Spleen (tissue), 11 donors: ENCODE data around the gene NRL. TPM values are rescaled to one million over a fixed set of nuclear protein-coding genes. Genes with fewer than 3 reads are reported as not detected.
A peak's percentile ranks its signal among the peaks of the same experiment; 100 is the strongest.

Experiments used
- DNase-seq: peaks from one replicate; pipeline ENCODE4 v3.0.0-alpha.2; 2020
- H3K27ac ChIP-seq, 8 donors: fragments of 200-600 bp; sonication (generic) in 7 of 8; 1 replicate in 4 of 8; 2 replicates in 4 of 8; pipeline versions ENCODE4 v1.5.0 to v1.8.0; 2016 to 2021; ENCODE audit warnings: inconsistent platforms in 4 of 8, mild to moderate bottlenecking in 4 of 8, moderate library complexity in 1 of 8
- H3K27me3 ChIP-seq, 7 donors: fragments of 200-600 bp; sonication (generic) in 6 of 7; replicated peaks in 1 of 7; 1 replicate in 4 of 7; 2 replicates in 3 of 7; pipeline versions ENCODE4 v1.5.0 to v1.8.0; 2016 to 2021; ENCODE audit warnings: inconsistent platforms in 3 of 7, mild to moderate bottlenecking in 1 of 7
- H3K36me3 ChIP-seq, 6 donors: fragments of 200-600 bp; sonication (generic) in 5 of 6; 1 replicate in 4 of 6; 2 replicates in 2 of 6; pipeline versions ENCODE4 v1.5.0 to v1.8.0; 2016 to 2021; ENCODE audit warnings: inconsistent platforms in 2 of 6
- H3K4me1 ChIP-seq, 6 donors: fragments of 200-600 bp; sonication (generic) in 5 of 6; 1 replicate in 3 of 6; 2 replicates in 3 of 6; pipeline versions ENCODE4 v1.5.0 to v1.8.0; 2016 to 2021; ENCODE audit warnings: inconsistent platforms in 3 of 6
- H3K4me3 ChIP-seq, 8 donors: fragments of 200-600 bp; sonication (generic) in 7 of 8; 1 replicate in 4 of 8; 2 replicates in 4 of 8; pipeline versions ENCODE4 v1.5.0 to v1.8.0; 2016 to 2021; ENCODE audit warnings: inconsistent platforms in 4 of 8, mild to moderate bottlenecking in 4 of 8, moderate library complexity in 2 of 8
- H3K9me3 ChIP-seq, 8 donors: fragments of 200-600 bp; sonication (generic) in 7 of 8; 1 replicate in 4 of 8; 2 replicates in 4 of 8; pipeline versions ENCODE4 v1.5.0 to v1.8.0; 2016 to 2021; ENCODE audit warnings: inconsistent platforms in 4 of 8
- POLR2A ChIP-seq, 3 donors: fragments of 450-650 bp; IDR thresholded peaks; one replicate each; pipeline ENCODE4 v1.5.1; 2017; ENCODE audit warnings: antibody characterized with exemption in 3 of 3, mild to moderate bottlenecking in 1 of 3
- POLR2AphosphoS5 ChIP-seq, 3 donors: sonication (generic); formaldehyde crosslinking; IDR thresholded peaks; one replicate each; pipeline ENCODE4 v1.5.1; 2017; ENCODE audit warnings: antibody characterized with exemption in 3 of 3
- WGBS, 5 donors: extraction: QIAGEN DNeasy Blood & Tissue Kit in 3 of 5; methylation state at CpG; one replicate each; pipeline versions ENCODE4 v1.1.5 to v1.1.7; 2013 to 2018; 5-methylcytosine and 5-hydroxymethylcytosine counted together
- intact Hi-C: fragments of 100-400 bp; cut with DNase I; formaldehyde crosslinking; loops from one replicate; pipeline ENCODE4 v1.15.0; 2023; ENCODE audit warnings: low total_unique reads
- polyA plus RNA-seq, 3 donors: library from polyadenylated mRNA; stranded (reverse); fragments of 200-250 nt; gene quantifications; one replicate each; pipeline ENCODE4 v1.2.1, GENCODE V29; 2013
- total RNA-seq, 7 donors: library from RNA; depleted of rRNA in 3 of 7; stranded (reverse); fragments of >200 nt in 3 of 7; fragmentation: NEBNext Ultra II Directional in 4 of 7; extraction: Animal tissue kit (Norgen Biotek cat#: 25700) in 4 of 7; gene quantifications; one replicate each; pipeline versions ENCODE4 v1.1.0 to v1.2.1, GENCODE V29; 2016 to 2021
- TF ChIP-seq, protein P1 (sequence below), 11 experiments: fragments of 200-600 bp in 7 of 11; fragments of 450-650 bp in 4 of 11; sonication (generic) in 4 of 11; IDR thresholded peaks in 8 of 11; conservative IDR thresholded peaks in 3 of 11; 1 replicate in 7 of 11; 2 replicates in 4 of 11; pipeline versions ENCODE4 v1.4.0 to v1.8.0; 2016 to 2021; ENCODE audit warnings: antibody characterized with exemption in 11 of 11, inconsistent platforms in 4 of 11, mild to moderate bottlenecking in 1 of 11
- donor health status: healthy with polysubstance abuse.
- donor health status: DM: no; HTN: no; CAD: no; lungs with moderate emphysema.
- donor health status: DM: no; HTN: no; CAD: no.
- donor health status: Bipolar disorder and iron deficiency.
- donor health status: healthy.
- donor health status: DM: no; HTN: no; CAD: no.
- donor health status: DM: yes; HTN: yes; CAD: no.

The NRL gene
- total and polyA plus RNA-seq, 10 donors = 2.0 to 7.8 (median 4.0) TPM

DNA sequence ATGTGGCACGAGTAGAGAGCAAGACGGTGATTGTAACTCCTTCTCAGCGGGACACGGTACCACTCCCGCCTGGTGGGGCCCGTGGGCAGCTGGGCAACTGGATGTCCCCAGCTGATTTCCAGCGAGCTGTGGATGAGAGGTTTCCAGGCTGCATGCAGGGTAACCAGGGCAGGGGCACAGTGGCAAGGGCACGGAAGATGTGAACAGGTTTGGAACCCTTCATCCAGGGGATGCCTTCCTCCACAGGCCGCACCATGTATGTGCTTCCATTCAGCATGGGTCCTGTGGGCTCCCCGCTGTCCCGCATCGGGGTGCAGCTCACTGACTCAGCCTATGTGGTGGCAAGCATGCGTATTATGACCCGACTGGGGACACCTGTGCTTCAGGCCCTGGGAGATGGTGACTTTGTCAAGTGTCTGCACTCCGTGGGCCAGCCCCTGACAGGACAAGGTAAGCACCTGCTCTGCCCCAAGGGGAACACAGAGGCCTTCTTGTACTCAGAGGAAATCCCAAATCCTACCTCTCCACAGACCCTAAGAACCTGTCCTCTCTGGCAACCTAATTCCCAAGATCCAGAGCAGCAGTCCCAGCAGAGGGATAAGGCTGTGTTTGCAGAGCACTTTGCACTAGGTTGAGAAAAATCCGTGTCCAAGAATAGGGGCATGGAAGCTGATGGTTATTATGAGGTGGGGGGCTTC, 16.4 kb downstream of the NRL start:
- TF ChIP-seq POLR2A (IDR thresholded peaks at IDR 0.05) (no peak), POLR2AphosphoS5 (IDR thresholded peaks at IDR 0.05) (no peak)
- TF ChIP-seq, protein P1, sequence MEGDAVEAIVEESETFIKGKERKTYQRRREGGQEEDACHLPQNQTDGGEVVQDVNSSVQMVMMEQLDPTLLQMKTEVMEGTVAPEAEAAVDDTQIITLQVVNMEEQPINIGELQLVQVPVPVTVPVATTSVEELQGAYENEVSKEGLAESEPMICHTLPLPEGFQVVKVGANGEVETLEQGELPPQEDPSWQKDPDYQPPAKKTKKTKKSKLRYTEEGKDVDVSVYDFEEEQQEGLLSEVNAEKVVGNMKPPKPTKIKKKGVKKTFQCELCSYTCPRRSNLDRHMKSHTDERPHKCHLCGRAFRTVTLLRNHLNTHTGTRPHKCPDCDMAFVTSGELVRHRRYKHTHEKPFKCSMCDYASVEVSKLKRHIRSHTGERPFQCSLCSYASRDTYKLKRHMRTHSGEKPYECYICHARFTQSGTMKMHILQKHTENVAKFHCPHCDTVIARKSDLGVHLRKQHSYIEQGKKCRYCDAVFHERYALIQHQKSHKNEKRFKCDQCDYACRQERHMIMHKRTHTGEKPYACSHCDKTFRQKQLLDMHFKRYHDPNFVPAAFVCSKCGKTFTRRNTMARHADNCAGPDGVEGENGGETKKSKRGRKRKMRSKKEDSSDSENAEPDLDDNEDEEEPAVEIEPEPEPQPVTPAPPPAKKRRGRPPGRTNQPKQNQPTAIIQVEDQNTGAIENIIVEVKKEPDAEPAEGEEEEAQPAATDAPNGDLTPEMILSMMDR (IDR thresholded peaks at IDR 0.05 in 8 of 11, conservative IDR thresholded peaks at IDR 0.05 in 3 of 11) = no peak
- 94 to 98% (median 96%) methylated on average over 16 of the region's 16 CpGs for WGBS, 5 donors
- Histone ChIP-seq H3K36me3 (peaks cover 0 to 69% (median 45%) of the 10 kb centered on the region in 6 donors), H3K27me3 (no peaks in the 10 kb centered on the region), H3K9me3 (no peaks in the 10 kb centered on the region), H3K27ac (no peak overlapping the region), H3K4me1 (peaks cover 9 to 37% (median 21%) of the 10 kb centered on the region in 6 donors), H3K4me3 (no peak overlapping the region)
- intact Hi-C loops = no loop called here
- peak; percentile 64 for DNase-seq

DNA sequence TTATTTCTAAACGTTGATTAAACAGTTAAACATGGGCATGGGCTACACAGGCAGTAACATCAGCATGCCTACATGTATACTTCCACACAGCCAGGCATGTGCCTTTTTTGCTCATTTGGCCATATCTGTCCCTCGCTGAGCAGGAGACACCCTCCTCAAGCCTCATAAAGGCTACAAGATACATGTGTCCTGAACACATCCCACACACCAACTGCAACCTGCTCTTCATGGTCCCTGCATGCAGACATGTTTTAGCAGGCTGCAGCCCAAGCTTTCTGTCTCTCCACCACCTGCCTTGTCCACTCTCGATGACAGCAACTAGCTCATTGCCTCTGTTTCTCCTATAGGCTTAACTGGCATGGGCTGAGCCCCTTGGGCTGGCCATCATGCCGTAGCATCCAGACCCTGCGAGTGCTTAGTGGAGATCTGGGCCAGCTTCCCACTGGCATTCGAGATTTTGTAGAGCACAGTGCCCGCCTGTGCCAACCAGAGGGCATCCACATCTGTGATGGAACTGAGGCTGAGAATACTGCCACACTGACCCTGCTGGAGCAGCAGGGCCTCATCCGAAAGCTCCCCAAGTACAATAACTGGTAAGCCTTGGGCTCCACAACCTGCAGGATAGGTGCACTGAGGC, 18.1 kb downstream of the NRL start:
- Histone ChIP-seq H3K36me3 (peaks cover 0 to 52% (median 36%) of the 10 kb centered on the region in 6 donors), H3K4me3 (no peak overlapping the region), H3K4me1 (peaks cover 10 to 48% (median 27%) of the 10 kb centered on the region in 6 donors), H3K27ac (peak overlapping the region in 3 of 8 donors; percentile 97 to 100 (median 99)), H3K9me3 (no peaks in the 10 kb centered on the region), H3K27me3 (no peaks in the 10 kb centered on the region)
- WGBS, 5 donors = 91 to 97% (median 96%) methylated on average over 8 of the region's 8 CpGs
- intact Hi-C loops = no loop called here
- TF ChIP-seq POLR2AphosphoS5 (IDR thresholded peaks at IDR 0.05) (no peak), POLR2A (IDR thresholded peaks at IDR 0.05) (no peak)
- TF ChIP-seq, protein P1 (IDR thresholded peaks at IDR 0.05 in 8 of 11, conservative IDR thresholded peaks at IDR 0.05 in 3 of 11) = no peak
- peak; percentile 36 for DNase-seq

DNA sequence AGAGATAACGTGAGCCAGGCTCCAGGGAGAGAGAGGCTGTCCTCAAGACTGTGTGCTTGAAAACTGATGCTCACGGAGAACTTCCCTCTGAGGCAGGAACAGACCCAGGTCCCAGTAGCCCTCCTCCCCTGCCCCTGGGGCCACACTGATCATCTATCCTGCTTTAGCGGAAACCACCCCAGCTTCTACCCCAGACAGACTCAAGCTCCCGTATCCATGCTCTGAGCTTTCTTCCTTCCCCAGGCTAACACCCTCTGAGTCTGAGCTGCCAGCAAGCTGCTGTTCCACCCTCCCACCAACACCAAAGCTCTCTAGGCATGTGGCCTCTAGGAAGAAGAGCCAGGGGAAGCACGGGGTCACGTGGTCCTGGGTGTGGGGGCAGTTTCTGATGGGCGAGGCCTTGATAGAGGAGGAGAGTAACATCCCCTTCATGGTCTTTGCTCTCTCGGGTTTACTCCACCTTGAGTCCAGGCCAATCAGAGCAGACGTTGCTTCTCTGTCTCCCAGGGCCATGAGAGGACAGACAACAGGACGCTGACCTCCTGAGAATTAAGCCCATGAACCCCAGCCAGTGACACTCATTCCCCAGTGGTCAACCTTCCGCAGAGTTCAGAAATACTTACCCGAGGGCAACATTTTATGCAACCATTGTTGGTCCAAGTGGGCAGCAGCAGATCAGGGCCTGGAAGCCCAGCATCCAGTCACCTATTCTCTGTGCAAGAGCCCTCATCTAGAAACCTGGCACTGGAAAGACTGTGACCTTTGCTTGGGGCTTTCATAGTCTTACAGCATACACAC, 19.3 kb downstream of the NRL start:
- peaks cover 10 to 52% (median 31%) of the 10 kb centered on the region in 6 donors for H3K4me1 ChIP-seq
- DNase-seq = peak; percentile 92
- intact Hi-C loops = no loop called here
- WGBS, 5 donors = 19 to 34% (median 30%) methylated on average over 11 to 12 of the region's 12 CpGs
- H3K27me3 ChIP-seq = no peaks in the 10 kb centered on the region
- no peaks in the 10 kb centered on the region for H3K9me3 ChIP-seq
- H3K27ac ChIP-seq = peak overlapping the region; percentile 96 to 100 (median 99)
- peak overlapping the region; percentile 63 to 91 (median 77) for H3K4me3 ChIP-seq
- peaks cover 0 to 40% (median 29%) of the 10 kb centered on the region in 6 donors for H3K36me3 ChIP-seq
- TF ChIP-seq POLR2A (IDR thresholded peaks at IDR 0.05) (no peak), POLR2AphosphoS5 (IDR thresholded peaks at IDR 0.05) (peak in 2 of 3 donors; percentile 87 to 91)
- TF ChIP-seq, protein P1 (IDR thresholded peaks at IDR 0.05 in 8 of 11, conservative IDR thresholded peaks at IDR 0.05 in 3 of 11) = peak in 1 of 11 experiments; percentile 5
